ENCODE data around the gene ICOS.
"Not testable (repeated sequence)": the region's sequence is repeated elsewhere in the genome, so short reads cannot be mapped to it uniquely, and the experiment has no call there.

ICOS gene

GRCh38 chr2:203918839-203919238 is 17.7 kb upstream of the ICOS start:
- DNase-seq: no peak

DNA sequence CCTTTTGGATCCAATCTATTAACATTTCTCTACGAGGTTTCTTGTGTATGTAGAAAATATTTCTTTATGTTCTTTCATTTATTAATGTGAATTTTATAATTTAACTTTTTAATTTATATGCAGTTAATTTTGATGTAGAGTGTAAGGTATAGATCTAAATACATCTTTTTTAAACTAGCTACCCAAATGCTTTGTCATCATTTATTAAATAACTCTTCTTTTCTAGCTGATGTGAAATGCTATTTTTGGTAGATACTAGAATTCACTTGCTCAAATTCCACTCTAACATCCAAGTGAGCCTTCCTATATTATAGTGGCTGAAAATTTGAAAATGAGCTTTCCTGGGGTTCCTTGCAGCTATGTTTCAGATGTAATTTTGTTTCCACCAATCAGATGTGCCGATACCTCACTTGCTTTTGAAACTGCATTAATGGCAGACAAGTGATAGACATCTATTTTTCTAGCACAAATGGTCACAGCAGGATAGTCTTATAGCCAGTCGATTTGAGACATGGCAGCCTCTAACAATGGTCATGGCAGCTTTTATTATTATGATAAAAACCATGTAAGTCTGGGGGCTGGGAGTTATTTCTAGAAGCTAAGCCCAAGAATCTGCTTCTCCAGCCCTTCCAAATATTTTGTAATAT is 10.9 kb upstream of the ICOS start:
- no peak for DNase-seq

DNA sequence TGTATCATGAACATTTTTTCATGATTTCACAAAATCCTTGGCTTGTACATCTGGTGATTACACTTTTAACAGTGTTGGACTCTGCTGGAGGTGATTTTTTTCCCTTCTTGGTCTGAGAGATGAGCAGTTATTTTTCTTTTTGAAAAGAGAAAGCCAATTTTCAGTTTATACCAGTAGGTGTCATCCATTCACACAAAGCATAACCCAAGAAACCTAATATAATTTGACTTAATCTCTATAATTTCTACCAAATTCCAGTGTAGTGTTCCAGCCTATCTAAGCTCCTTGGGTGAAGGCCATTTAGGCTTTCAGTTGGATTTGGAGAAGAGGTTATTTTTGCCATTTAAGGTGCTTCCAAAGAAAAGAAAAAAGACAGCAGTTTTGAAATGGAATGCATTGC is 7.7 kb upstream of the ICOS start:
- DNase-seq: no peak

- DNase-seq: not testable (repeated sequence)
Measured at GRCh38 chr2:203931262-203931661, 5.3 kb upstream of the ICOS start.

DNA sequence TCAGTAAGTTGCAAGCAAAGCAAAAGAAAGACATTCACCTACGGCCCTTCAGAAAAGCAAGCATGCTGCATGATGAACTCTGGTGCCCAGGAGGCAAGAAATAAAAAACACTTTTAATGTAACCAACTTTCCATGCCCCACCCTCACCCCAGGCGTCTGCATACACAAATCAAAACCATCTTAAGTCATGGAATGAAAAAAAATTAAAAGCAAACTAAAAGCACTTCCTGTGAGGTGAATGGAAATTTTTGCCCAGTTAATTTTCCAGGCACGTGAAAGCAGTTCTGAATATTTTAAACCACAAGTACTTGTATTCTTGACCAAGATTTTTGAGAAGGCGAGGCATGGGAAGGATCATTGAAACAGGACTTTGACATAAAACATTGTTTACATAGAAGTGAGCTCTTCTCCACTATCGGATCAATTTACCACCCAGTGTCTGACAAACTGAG is 2.5 kb upstream of the ICOS start:
- no peak for DNase-seq

- no peak for DNase-seq
Measured at GRCh38 chr2:203934711-203935438, 1.7 kb upstream of the ICOS start.

GRCh38 chr2:203935568-203935967 is 995 bp upstream of the ICOS start:
- no peak for DNase-seq

DNA sequence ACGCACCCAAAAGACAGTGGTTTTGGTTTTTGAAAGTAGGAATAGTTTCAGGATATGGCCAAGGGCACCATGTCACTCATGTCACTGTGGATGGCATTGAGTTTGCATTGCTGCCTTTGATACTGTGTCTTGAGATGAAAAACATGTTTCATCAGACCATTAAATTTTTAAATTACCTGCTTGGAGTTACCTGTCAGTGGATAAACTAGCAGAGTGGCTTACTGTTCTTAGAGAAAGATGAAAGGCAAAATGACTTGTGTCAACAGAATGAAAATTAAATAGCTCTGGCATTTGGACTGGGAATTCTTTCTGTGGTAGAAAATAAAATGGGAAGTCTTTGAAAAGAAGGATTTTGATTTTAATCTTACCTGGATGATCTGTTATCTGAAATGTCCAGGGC is 386 bp downstream of the ICOS start:
- DNase-seq: no peak

DNA sequence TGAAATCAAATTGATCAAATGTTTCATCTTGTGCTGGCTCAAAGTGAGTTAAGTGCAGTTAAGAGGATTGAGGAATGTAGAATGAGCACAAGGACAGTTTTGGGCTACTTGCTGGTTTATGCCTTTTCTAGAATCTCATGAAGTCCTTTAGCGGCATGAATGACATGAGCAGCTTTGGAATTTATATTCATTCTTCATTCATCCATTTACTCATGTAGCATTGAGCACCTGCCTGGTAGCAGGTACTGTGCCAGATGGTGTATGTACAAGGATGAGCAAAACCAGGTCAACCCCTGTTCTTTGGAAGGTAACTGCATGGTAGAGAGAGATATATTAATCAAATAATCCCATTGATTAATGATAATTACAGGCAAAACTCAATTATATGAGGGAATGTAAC is 1.2 kb downstream of the ICOS start:
- DNase-seq: no peak

DNA sequence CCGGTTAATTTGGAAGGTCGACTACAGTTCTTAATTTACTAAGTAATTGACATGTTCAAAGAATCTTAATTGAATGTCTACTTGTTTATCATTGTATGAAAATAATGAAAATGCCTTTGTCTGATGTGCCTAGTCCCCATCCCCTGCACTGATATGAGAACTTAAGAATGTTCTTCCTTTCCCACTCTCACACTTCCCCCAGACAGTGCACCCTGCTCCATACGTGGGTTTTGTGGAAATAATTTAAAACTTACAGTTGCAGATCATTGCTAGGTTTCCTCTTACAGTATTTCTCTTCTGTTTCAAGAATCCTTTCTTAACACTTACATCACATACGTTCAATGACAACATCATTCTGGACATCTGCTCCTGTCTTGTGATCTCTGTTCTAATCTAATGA is 3.5 kb downstream of the ICOS start:
- DNase-seq: no peak

DNA sequence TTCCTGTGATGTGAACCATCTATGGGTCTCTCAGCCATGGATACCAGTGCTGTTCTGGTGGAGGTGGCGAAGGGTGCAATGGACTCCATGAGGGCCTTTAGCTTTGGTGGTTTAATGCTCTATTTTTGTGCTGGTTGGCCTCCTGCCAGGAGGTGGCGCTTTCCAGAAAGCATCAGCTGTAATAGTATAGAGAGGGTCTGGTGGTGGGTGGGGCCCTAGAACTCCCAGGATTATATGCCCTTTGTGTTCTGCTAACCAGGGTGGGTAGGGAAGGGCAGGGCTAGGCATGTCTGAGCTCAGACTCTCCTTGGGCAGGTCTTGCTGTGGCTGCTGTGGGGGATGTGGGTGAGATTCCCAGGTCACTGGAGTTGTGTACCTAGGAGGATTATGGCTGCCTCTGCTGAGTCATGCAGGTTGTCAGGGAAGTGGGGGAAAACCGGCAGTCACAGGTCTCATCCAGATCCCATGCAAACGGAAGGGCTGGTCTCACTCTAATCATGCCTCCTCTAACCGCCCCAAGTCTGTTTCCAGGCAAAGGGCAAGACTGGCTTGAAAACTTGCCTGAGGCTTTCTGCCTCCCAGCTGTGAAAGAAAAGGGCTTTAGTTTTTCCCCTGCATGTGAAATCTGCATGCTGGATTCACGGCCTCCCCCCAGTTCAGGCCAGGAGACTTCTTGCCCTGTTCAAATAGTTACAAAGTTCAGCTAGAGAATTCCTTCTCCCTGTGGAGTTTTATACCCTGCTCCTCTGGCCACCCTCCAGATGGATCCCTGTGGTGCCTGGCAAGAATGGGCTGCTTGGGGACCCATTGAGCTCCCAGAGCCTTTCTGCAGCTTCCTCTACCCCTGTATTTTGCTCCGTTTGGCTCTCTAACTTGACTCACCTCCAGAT is 7.2 kb downstream of the ICOS start:
- not testable (repeated sequence) for DNase-seq

GRCh38 chr2:203948733-203949132 is 12.2 kb downstream of the ICOS start:
- DNase-seq: no peak

DNA sequence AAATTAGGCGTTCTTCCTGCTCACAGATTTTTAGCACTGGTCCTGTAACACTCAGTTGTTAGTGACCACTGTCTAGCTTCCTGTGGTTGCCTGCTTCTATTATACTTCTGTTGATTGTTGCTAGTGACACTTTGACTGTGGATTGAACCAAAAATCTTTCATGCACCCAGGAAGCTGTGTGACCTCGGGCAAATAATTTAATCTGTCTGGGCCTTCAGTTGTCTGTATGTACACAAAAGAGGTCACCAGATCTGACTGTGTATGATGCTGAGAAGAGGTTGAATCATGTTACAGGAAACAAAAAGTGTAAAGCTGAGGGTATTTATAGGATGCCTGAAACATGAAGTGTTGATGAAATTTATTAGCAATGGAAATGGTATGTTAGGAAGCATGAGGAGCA is 12.7 kb downstream of the ICOS start:
- DNase-seq: no peak

DNA sequence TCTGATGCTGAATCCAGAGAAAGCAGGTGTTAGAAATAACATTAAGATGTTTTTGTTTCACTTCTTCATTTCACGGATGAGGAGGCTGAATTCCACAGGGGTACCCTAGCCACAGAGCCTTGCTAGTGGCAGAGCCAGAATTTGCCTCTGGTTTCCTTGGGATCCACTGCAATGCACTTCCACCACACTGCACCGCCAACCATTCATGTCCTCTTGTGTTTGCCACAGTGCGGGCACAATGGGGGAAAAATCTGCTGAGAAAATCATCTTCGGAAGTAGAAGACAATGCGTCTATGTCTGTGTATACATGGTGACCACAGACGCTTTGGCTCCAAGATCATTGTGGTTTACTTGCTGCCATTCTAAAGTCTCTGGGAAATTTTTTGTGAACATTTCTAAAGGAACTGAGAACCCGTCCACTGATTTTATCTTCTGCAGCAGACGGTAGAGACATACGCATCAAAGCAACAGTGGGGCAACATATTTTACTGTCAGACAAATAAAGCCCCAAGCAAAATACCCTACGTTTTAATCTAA is 14.9 kb downstream of the ICOS start:
- DNase-seq: no peak

GRCh38 chr2:203959265-203959664 is 22.7 kb downstream of the ICOS start:
- DNase-seq: no peak

DNA sequence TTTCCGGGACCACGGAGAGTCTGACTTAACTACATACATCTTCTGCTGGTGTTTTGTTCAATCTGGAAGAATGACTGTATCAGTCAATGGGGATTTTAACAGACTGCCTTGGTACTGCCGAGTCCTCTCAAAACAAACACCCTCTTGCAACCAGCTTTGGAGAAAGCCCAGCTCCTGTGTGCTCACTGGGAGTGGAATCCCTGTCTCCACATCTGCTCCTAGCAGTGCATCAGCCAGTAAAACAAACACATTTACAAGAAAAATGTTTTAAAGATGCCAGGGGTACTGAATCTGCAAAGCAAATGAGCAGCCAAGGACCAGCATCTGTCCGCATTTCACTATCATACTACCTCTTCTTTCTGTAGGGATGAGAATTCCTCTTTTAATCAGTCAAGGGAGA is 23.1 kb downstream of the ICOS start:
- DNase-seq: no peak

DNA sequence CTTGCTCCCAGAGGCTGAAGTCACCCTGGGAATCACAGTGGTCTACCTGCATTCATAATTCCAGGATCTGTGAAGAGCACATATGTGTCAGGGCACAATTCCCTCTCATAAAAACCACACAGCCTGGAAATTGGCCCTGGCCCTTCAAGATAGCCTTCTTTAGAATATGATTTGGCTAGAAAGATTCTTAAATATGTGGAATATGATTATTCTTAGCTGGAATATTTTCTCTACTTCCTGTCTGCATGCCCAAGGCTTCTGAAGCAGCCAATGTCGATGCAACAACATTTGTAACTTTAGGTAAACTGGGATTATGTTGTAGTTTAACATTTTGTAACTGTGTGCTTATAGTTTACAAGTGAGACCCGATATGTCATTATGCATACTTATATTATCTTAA is 24.2 kb downstream of the ICOS start:
- DNase-seq: no peak

- DNase-seq: not testable (repeated sequence)
Measured at GRCh38 chr2:203965190-203965589, 28.6 kb downstream of the ICOS start.

- DNase-seq: no peak
Measured at GRCh38 chr2:203971251-203971650, 34.7 kb downstream of the ICOS start.

DNA sequence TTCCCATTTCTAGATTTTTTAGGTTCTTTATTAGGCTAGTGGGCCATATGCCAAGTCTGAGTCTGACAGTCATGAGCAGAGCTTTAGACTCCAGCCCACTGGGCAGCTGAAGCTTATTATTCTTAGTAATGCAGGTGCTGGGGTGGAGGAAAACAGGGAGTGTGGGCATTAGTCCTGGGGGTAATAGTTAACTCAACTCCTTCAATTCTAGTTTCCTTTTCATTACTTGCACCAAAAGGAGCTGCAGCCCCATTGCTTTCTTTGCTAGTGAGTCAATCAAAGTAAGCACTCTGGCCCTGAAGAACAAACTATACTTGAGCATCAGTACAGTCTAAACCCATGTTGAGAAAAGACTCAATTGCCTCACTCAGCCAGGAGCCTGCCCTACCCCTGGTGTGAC is 35.5 kb downstream of the ICOS start:
- DNase-seq: no peak

GRCh38 chr2:203973000-203973399 is 36.4 kb downstream of the ICOS start:
- no peak for DNase-seq

DNA sequence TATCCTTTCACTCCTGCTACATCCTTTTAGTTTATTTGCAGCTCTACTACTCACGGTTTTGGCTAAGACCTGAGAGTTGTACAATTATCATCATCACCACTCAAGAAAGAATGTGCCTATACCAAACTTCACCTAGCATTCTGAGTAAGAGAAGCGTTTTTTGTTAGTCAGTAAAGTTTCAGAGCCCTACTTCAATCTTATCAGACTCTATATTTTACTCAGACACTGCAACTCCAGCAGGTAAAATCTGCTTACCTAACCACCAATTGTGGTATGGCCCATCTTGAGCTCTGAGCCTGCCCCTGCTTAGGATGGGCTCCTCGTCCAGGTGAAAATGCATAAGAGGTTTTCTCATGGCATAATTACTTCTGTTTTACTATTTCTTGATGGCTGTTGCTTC is 37.1 kb downstream of the ICOS start:
- no peak for DNase-seq

DNA sequence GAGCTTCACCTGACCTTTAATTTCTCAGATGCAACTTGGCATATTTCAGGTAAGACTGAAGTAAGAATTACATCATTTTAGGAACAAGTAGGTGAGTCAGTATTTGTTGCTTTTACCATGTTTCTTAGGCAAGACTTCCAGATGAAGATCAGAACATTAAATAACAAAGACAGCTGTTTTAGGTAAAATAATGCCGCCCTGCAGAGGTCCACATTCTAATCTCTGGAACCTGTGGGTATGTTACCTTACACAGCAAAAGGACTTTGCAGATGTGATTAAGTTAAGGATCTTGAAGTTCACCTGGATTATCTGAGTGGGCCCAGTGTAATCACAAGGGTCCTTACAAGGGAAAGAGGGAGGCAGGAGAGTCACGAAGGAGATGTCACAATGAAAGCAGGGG is 39.3 kb downstream of the ICOS start:
- no peak for DNase-seq
